GM18951 (cell line): ENCODE measurements around the gene LRRK2.

ENCODE experiments used
- POLR2A ChIP-seq: IDR thresholded peaks from 4 replicates; pipeline ENCODE4 v1.6.1; 2011; ENCODE audit warnings: mild to moderate bottlenecking; ENCODE audit not compliant: insufficient read length, insufficient read depth; ENCODE audit errors: extremely low read depth
- in situ Hi-C: fragments of 300-500 bp; cut with MboI; formaldehyde crosslinking; loops from one replicate; pipeline ENCODE4 v1.12.0; 2022; ENCODE audit warnings: low sequenced_read_pairs, mixed read lengths, inconsistent platforms; ENCODE audit not compliant: unreplicated experiment

LRRK2 gene

DNA sequence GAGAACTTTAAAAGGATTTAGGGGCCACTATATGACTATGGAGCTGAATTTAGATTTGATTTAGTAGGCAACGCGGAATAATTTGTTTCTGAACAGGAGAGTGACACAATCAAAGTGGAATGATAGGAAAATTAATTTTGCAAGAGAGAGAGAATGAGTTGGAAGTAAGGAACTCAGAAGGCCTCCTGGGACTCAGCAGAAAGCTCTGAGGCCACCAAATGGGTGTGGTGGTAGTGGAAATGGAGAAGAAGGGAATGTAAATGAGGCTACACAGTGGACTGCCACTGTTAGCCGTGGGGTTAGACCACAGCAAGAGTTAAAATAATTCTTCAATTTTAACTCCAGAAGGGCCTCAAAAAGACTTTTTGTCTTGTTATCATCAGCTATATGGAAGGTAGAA is 102.7 kb downstream of the LRRK2 start:
- in situ Hi-C loops: no loop called here
- no peak for TF ChIP-seq POLR2A

DNA sequence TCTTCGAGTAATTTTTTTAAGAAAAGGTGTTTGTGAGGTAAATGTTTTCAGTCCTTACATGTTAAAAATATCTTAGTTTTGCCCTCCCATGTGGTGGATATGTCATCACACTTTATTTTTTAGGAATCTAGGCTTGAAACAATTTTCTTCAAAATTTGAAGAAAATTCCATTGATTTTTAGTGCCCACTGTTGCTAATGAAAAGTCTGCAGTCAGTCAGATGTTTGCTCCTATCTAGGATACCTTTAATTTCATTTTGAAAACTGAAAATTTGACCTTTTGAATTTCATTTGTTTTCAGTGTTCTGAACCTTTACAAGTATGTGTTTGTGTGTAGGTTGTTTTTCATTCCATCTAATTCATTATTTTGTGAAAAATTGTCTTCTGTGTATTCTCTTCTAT is 105.4 kb downstream of the LRRK2 start:
- in situ Hi-C loops: no loop called here
- TF ChIP-seq POLR2A: no peak

DNA sequence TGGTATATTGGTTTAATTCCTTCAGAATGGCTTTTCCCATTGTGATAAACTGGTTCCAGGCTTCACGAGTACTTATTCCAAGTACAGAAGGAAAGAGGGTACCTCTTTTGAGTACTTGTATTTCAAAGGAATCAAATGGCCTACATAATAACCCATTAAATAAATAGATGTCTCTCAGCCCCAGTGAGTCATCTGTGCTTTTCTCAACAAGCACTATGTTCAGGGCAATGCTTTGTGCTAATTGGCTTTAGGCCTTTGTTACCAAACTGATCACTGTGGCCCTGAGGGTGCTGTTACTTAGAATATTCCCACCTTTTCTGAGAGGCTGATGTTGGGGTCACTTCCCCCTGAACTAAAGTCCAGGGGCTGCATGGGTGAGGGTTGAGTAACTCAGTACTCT is 107.1 kb downstream of the LRRK2 start:
- no peak for TF ChIP-seq POLR2A
- in situ Hi-C loops: no loop called here

GRCh38 chr12:40335991-40336390 is 111.2 kb downstream of the LRRK2 start:
- TF ChIP-seq POLR2A: no peak
- in situ Hi-C loops: no loop called here

DNA sequence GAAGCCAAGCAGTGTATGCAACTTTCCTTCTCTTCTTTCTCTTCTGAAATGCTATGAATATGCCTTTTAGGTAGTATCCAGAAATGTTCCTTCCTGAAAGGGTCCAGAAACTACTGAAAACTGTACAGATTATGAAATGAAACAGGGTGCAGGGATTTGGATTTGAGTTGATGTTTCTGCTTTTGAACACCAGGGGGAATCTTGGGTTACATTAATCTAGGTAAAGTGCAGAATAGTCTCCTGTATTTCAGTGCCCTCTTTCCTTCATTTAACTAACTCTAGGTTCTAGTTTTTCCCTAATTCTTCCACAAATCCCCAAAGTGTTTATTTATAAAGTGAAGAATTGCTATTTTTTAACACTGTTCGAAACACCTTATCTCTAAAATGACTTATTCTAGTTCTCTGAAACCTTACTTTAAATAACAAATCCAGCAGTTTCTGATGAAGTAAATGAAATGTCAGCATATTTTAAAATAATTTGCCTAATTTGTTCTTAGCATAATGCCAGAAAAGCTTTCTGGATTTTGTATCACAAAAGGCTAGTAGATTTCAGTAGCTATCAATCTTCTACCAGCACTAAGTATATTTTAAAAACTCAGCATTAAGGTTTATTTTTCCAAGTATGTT is 111.9 kb downstream of the LRRK2 start:
- in situ Hi-C loops: no loop called here
- TF ChIP-seq POLR2A: no peak

- TF ChIP-seq POLR2A: no peak
- in situ Hi-C loops: no loop called here
These were observed 113.3 kb downstream of the LRRK2 start for GRCh38 chr12:40338071-40338470.

GRCh38 chr12:40338621-40339020 is 113.8 kb downstream of the LRRK2 start:
- in situ Hi-C loops: no loop called here
- no peak for TF ChIP-seq POLR2A

GRCh38 chr12:40342010-40342409 is 117.2 kb downstream of the LRRK2 start:
- TF ChIP-seq POLR2A: no peak
- in situ Hi-C loops: no loop called here

DNA sequence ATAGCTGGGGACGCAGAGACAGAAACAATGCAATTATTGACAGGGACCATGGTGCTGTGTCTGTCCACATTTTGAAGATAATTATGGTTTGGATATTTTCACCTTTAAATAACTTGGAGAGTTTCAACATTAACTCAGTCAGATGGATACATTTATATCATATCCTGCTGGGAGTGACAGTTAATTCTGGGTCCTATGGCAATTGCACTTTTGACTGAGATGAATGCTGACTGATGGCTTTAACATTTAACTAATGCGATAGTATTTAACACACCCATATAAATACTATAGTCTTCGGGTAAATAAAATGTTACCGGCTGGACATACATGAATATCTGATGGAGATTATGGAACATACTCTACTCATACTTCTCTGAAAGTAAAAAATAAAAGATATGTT is 118.3 kb downstream of the LRRK2 start:
- in situ Hi-C loops: no loop called here

GRCh38 chr12:40344312-40344711 is 119.5 kb downstream of the LRRK2 start:
- no peak for TF ChIP-seq POLR2A
- in situ Hi-C loops: no loop called here

More for the DNA sequence above, 118.3 kb downstream of the LRRK2 start:
- no peak for TF ChIP-seq POLR2A

GRCh38 chr12:40351976-40352375 is 127.2 kb downstream of the LRRK2 start:
- no peak for TF ChIP-seq POLR2A
- in situ Hi-C loops: no loop called here

- in situ Hi-C loops: no loop called here
These were observed 150.3 kb downstream of the LRRK2 start for GRCh38 chr12:40375076-40375475.

DNA sequence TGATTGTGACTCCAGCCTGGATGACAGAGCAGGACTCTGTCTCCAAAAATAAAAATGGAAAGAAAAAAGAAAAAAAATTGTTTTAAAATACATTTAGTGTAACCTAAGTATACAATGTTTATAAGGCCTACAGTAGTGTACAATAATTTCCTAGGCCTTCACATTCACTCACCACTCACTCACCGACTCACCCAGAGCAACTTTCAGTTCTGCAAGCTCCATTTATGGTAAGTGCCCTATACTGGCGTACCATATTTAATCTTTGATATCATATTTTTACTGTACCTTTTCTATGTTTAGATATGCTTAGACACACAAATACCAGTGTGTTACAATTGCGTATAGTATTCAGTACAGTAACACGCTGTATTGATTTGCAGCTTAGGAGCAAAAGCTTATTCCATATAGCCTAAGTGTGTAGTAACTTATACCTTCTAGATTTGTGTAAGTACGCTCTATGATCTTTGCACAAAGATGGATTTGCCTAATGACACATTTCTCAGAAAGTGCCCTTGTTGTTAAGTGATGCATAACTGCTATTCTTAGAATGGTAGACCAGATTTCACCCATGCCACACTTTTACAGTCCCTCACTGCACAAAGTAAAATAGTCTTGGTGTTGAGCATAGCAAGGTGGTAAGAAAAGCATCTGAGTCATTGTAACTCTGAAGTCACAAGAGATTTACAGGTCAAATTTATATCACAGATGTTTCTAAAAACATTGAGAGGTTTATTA is 151.9 kb downstream of the LRRK2 start:
- in situ Hi-C loops: no loop called here
- no peak for TF ChIP-seq POLR2A

More at GRCh38 chr12:40375076-40375475, 150.3 kb downstream of the LRRK2 start:
- no peak for TF ChIP-seq POLR2A

DNA sequence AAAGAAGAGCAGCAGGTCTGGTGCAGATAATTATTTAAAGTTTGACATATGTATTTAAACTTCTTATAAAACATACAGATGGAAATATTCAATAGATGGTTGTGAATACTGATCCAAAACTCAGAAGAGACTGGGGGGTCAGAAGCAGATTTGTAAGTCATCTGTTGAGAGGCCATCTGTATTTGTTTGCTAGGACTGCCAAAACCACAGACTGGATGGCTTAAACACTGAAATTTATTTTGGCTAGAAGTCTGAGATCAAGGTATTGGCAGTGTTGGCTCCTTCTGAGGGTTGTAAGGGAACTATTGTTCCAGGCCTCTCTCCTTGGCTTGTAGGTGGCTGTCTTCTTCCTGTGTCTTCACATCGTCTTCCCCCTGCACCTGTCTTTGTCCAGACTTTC is 153.9 kb downstream of the LRRK2 start:
- TF ChIP-seq POLR2A: no peak
- in situ Hi-C loops: no loop called here
